GM23248 (cell line): ENCODE data around the gene ARV1. TPM values are rescaled to one million over a fixed set of nuclear protein-coding genes. Genes with fewer than 3 reads are reported as not detected.

ENCODE experiments used
- DNase-seq: peaks from one replicate; pipeline ENCODE4 v3.0.0-alpha.2; 2015
- H2AFZ ChIP-seq: fragments of 200-600 bp; sonication (generic); 2 replicates; pipeline ENCODE4 v1.6.1; 2016; ENCODE audit warnings: antibody characterized with exemption
- H3F3A ChIP-seq: fragments of 200-600 bp; sonication (generic); 2 replicates; pipeline ENCODE4 v1.6.1; 2016; ENCODE audit warnings: mild to moderate bottlenecking, antibody characterized with exemption, mixed run types; ENCODE audit not compliant: insufficient read depth
- H3K27ac ChIP-seq: fragments of 200-600 bp; sonication (generic); 2 replicates; pipeline ENCODE4 v1.5.1; 2016; ENCODE audit warnings: mild to moderate bottlenecking
- H3K27me3 ChIP-seq: fragments of 200-600 bp; sonication (generic); replicated peaks from 2 replicates; pipeline ENCODE4 v1.6.1; 2016; ENCODE audit warnings: mild to moderate bottlenecking; ENCODE audit not compliant: insufficient read depth
- H3K36me3 ChIP-seq: fragments of 200-600 bp; sonication (generic); 2 replicates; pipeline ENCODE4 v1.6.1; 2016; ENCODE audit warnings: low read depth, mild to moderate bottlenecking
- H3K4me1 ChIP-seq: fragments of 200-600 bp; sonication (generic); 2 replicates; pipeline ENCODE4 v1.6.1; 2016; ENCODE audit warnings: mild to moderate bottlenecking; ENCODE audit not compliant: insufficient read depth
- H3K4me2 ChIP-seq: fragments of 200-600 bp; sonication (generic); one replicate; pipeline ENCODE4 v1.6.1; 2016; ENCODE audit warnings: mild to moderate bottlenecking; ENCODE audit not compliant: unreplicated experiment
- H3K4me3 ChIP-seq: fragments of 200-600 bp; sonication (generic); 2 replicates; pipeline ENCODE4 v1.5.1; 2016; ENCODE audit warnings: mild to moderate bottlenecking
- H3K79me2 ChIP-seq: fragments of 200-600 bp; sonication (generic); 2 replicates; pipeline ENCODE4 v1.6.1; 2016; ENCODE audit warnings: mild to moderate bottlenecking; ENCODE audit not compliant: insufficient read depth
- H3K9ac ChIP-seq: fragments of 200-600 bp; sonication (generic); 2 replicates; pipeline ENCODE4 v1.6.1; 2016; ENCODE audit warnings: mild to moderate bottlenecking
- H3K9me2 ChIP-seq: fragments of 200-600 bp; sonication (generic); 2 replicates; pipeline ENCODE4 v1.6.1; 2016; ENCODE audit warnings: mixed run types, mild to moderate bottlenecking, moderate library complexity; ENCODE audit not compliant: insufficient read depth
- H3K9me3 ChIP-seq: fragments of 200-600 bp; sonication (generic); one replicate; pipeline ENCODE4 v1.6.1; 2017; ENCODE audit warnings: low read depth
- H4K20me1 ChIP-seq: fragments of 200-600 bp; sonication (generic); 2 replicates; pipeline ENCODE4 v1.6.0; 2016; ENCODE audit not compliant: insufficient read depth
- EZH2 ChIP-seq: fragments of 200-600 bp; sonication (generic); IDR thresholded peaks from 2 replicates; pipeline ENCODE4 v1.6.1; 2018; ENCODE audit warnings: antibody characterized with exemption, mild to moderate bottlenecking; ENCODE audit not compliant: insufficient read depth, poor library complexity, severe bottlenecking
- EZH2phosphoT487 ChIP-seq: fragments of 200-600 bp; sonication (generic); IDR thresholded peaks from 2 replicates; pipeline ENCODE4 v1.6.1; 2018; ENCODE audit warnings: antibody characterized with exemption, moderate library complexity, mild to moderate bottlenecking, low read depth; ENCODE audit not compliant: insufficient read depth
- WGBS, 2 experiments: methylation state at CpG; one replicate each; pipeline ENCODE4 v1.1.6; 2015 to 2017; ENCODE audit warnings: low lambda C conversion rate in 2 of 2, low coverage in 1 of 2; ENCODE audit errors: missing lambda C conversion rate in 2 of 2; 5-methylcytosine and 5-hydroxymethylcytosine counted together
- in situ Hi-C: fragments of 300-500 bp; cut with MboI; formaldehyde crosslinking; loops from 2 replicates; pipeline ENCODE4 v1.15.0; 2020
- polyA plus RNA-seq: library from polyadenylated mRNA; unstranded; fragments of >200 nt; fragmentation: Nextera tagmentation; extraction: Ambion mirVana; gene quantifications from 2 replicates; pipeline ENCODE4 v1.2.1, GENCODE V29; 2016
- total RNA-seq: library from RNA; depleted of rRNA; stranded (reverse); fragments of >200 nt; shearing (Covaris generic); gene quantifications from 2 replicates; pipeline ENCODE4 v1.2.3, GENCODE V29; 2014

Gene ARV1
- total and polyA plus RNA-seq, 2 experiments from 2014 or later = 26.2 to 30.2 TPM

DNA sequence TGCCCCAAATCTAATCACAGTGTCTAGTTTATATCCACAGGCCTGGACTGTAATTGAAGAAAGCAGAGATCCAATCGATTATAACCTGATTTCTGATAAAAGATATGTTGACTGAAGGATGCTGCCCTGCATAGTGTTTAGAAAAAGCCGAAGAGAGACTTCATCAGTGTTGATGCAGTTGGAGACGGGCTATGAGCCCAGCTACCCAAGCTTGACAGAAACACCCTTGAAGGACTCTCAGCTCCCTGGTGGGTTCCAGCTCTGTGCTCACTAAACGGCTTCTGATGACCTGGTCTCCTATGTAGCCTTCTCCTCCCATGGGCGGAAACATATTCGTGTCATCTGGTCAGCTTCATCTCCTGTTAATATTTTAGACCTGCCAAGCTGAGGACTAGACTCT is 50.9 kb downstream of the ARV1 start:
- Histone ChIP-seq H4K20me1 (no peaks in the 10 kb centered on the region), H3K4me2 (no peak overlapping the region), H3K4me1 (no peaks in the 10 kb centered on the region), H3K9ac (no peak overlapping the region), H3K9me2 (no peaks in the 10 kb centered on the region), H3K36me3 (no peaks in the 10 kb centered on the region), H3K27me3 (no peaks in the 10 kb centered on the region), H3K79me2 (no peaks in the 10 kb centered on the region), H3K27ac (no peak overlapping the region), H3K9me3 (no peaks in the 10 kb centered on the region), H3K4me3 (no peak overlapping the region), H3F3A (no peaks in the 10 kb centered on the region), H2AFZ (no peak overlapping the region)
- DNase-seq = no peak
- TF ChIP-seq EZH2phosphoT487 = no peak
- no peak for TF ChIP-seq EZH2
- in situ Hi-C loops = no loop called here
- 90% methylated on average over 6 of the region's 6 CpGs for WGBS, 2 experiments

- Histone ChIP-seq H3K9me3 (no peaks in the 10 kb centered on the region), H2AFZ (no peak overlapping the region), H3K27me3 (0 out of 2 replicates have a peak, but pooled peaks cover under 1% of the 10 kb centered on the region), H4K20me1 (no peaks in the 10 kb centered on the region), H3K4me1 (no peaks in the 10 kb centered on the region), H3K9me2 (no peaks in the 10 kb centered on the region), H3K4me3 (no peak overlapping the region), H3K4me2 (no peak overlapping the region), H3K27ac (no peak overlapping the region), H3K79me2 (no peaks in the 10 kb centered on the region), H3K9ac (no peak overlapping the region), H3F3A (no peaks in the 10 kb centered on the region), H3K36me3 (no peaks in the 10 kb centered on the region)
- DNase-seq = no peak
- in situ Hi-C loops = no loop called here
- TF ChIP-seq EZH2phosphoT487 (no peak), EZH2 (no peak)
- WGBS, 2 experiments = 37 to 40% methylated on average over 7 of the region's 7 CpGs
These were observed 54.1 kb downstream of the ARV1 start for GRCh38 chr1:231032963-231033362.

- no peak overlapping the region for H2AFZ ChIP-seq
- TF ChIP-seq EZH2 (no peak), EZH2phosphoT487 (no peak)
- H3K27ac ChIP-seq = no peak overlapping the region
- no peaks in the 10 kb centered on the region for H3F3A ChIP-seq
- DNase-seq = no peak
- in situ Hi-C loops = no loop called here
- WGBS, 2 experiments = 89 to 100% methylated on average over 1 of the region's 1 CpG
- no peak overlapping the region for H3K4me3 ChIP-seq
- no peaks in the 10 kb centered on the region for H3K36me3 ChIP-seq
- H3K79me2 ChIP-seq = no peaks in the 10 kb centered on the region
- peaks cover 13% of the 10 kb centered on the region; the same call in 1 of the 2 replicates for H3K27me3 ChIP-seq
- no peaks in the 10 kb centered on the region for H4K20me1 ChIP-seq
- H3K9me3 ChIP-seq = no peaks in the 10 kb centered on the region
- H3K4me1 ChIP-seq = no peaks in the 10 kb centered on the region
- no peak overlapping the region for H3K9ac ChIP-seq
- no peaks in the 10 kb centered on the region for H3K9me2 ChIP-seq
- no peak overlapping the region for H3K4me2 ChIP-seq
These were observed 56.9 kb downstream of the ARV1 start for GRCh38 chr1:231035799-231036198.

- WGBS, 2 experiments = 63 to 69% methylated on average over 5 of the region's 5 CpGs
- Histone ChIP-seq H3K79me2 (no peaks in the 10 kb centered on the region), H3K4me3 (no peak overlapping the region), H3K9me3 (no peaks in the 10 kb centered on the region), H3K36me3 (no peaks in the 10 kb centered on the region), H3K9ac (no peak overlapping the region), H3K27me3 (peaks cover 17% of the 10 kb centered on the region; the same call in 1 of the 2 replicates), H3F3A (no peaks in the 10 kb centered on the region), H3K4me2 (no peak overlapping the region), H3K9me2 (no peaks in the 10 kb centered on the region), H4K20me1 (no peaks in the 10 kb centered on the region), H2AFZ (no peak overlapping the region), H3K4me1 (no peaks in the 10 kb centered on the region), H3K27ac (no peak overlapping the region)
- TF ChIP-seq EZH2phosphoT487 (no peak), EZH2 (no peak)
- in situ Hi-C loops = no loop called here
- no peak for DNase-seq
These were observed 57.5 kb downstream of the ARV1 start for GRCh38 chr1:231036416-231036815.
